Subcutaneous adipose tissue (tissue), 4 donors: Measurements from ENCODE around the gene TPM3. TPM values are rescaled to one million over a fixed set of nuclear protein-coding genes. Genes with fewer than 3 reads are reported as not detected.

Experiments
- total RNA-seq, 4 donors: library from RNA; depleted of rRNA; stranded (reverse); fragments of >200 nt; gene quantifications; one replicate each; pipeline ENCODE4 v1.1.0, GENCODE V29; 2016
- TF ChIP-seq, protein P1 (sequence below): fragments of 450-650 bp; IDR thresholded peaks from one replicate; pipeline ENCODE4 v1.5.1; 2016; ENCODE audit warnings: low read depth, mild to moderate bottlenecking, control low read depth, antibody characterized with exemption, moderate library complexity

TPM3 gene
- total RNA-seq, 4 donors from 2014 or later: 208 to 305 (median 294) TPM

DNA sequence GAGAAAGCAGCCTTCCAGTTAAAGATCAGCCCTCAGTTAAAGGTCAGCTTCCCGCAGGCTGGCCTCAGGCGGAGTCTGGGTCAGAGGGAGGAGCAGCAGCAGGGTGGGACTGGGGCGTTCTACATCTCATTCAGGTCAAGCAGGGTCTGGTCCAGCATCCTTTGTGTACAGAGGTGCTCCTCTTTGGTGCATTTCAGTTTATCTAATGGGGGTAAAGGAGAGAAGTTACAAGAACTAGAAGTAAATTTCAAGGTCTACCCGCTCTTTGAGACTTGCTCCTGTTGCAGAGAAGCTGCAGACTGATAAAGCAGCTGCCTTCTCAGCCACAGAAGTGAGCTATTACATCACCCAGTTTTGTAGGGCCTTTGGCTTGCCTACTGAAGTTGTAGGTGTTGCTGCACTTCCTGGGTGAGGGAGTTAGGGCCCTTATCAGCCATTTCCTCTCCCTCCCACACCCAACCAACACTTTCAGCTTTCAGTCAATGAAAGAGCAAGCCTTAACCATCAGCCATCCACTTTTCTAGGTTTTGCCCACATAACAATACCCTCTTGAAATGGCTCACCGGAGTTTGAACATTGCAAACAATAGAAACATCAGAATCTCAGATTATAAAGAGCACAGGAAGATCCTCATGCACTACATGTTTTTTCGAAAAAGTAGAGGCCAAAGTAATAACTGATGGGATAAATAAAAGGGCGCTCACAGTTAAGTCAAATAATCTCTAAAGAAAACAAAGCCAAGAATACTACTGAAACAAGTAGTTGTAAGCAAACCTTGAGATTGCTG lies 34.2 kb downstream of the TPM3 start:
- TF ChIP-seq, protein P1, sequence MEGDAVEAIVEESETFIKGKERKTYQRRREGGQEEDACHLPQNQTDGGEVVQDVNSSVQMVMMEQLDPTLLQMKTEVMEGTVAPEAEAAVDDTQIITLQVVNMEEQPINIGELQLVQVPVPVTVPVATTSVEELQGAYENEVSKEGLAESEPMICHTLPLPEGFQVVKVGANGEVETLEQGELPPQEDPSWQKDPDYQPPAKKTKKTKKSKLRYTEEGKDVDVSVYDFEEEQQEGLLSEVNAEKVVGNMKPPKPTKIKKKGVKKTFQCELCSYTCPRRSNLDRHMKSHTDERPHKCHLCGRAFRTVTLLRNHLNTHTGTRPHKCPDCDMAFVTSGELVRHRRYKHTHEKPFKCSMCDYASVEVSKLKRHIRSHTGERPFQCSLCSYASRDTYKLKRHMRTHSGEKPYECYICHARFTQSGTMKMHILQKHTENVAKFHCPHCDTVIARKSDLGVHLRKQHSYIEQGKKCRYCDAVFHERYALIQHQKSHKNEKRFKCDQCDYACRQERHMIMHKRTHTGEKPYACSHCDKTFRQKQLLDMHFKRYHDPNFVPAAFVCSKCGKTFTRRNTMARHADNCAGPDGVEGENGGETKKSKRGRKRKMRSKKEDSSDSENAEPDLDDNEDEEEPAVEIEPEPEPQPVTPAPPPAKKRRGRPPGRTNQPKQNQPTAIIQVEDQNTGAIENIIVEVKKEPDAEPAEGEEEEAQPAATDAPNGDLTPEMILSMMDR: no peak

DNA sequence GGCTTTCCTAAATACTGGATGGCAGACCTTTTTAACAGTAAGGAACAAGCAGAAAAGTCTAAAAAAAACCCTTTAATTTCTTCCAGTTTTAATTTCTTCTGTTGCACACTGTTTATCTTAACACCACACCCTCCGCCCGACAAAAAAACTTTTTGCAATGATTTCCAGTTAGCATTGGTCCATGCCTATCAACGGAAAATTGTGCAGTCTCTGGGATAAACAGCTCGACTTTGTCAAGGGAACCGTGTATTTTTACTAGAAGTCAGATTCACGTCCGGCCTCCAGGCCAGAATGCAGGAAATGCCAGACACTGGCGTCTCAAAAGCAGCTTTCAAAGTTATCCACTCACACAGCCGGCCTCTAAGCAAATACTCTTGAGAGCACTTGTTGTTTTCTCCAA lies 36.6 kb downstream of the TPM3 start:
- TF ChIP-seq, protein P1: no peak

DNA sequence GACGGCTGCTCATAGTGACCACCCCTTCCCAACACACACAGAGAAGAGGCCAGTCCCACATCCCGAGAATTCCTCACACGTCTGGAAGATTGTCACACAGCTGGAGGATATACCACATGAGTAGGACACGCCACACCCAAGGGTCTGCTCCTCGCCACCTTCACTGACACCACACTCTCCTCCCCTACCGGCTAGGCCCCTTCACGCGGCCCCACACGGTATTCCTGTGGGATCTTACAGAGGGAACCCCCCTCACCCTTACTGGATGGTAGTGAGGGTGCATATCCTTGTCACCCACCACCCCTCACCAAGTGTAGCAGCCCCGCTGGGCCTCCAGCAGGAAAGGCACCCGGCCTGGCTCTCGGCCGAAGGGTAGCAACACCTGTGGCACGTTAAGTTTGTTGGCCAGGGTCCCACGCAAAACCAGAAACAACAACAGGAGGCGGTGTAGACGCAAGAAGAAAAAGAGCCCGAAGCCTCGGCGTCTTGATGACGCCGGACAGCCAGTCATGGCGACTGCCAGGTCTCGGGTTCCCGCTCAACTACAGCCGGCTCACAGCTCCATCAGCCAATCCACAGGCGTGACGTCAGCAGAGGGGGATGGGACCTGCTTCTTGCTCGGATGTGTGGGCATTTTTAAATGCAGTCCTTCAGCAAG lies 37.2 kb downstream of the TPM3 start, which contains the start of gene NUP210L:
NUP210L (minus strand) TSS at position 540 of the 658 bp plus-strand sequence.
- TF ChIP-seq, protein P1: no peak

DNA sequence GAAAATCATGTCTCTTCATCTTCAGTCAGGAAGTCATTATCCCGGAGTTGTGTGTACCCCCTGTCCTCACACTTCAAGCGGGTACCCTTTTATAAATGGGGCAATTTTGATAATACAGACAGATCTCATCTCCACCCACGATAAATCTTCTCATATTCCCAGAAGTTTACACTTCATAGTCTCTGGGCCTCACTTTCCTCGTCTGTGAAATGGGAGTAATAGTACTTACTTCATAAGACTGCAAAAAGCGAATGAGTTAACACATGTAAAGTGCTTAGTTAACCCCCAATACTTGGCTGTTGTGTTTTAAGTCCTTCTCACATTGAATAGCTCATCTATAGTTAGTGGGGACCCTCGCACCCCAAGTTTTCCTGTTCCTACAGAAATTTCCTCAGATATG lies 37.8 kb downstream of the TPM3 start:
- TF ChIP-seq, protein P1: no peak

DNA sequence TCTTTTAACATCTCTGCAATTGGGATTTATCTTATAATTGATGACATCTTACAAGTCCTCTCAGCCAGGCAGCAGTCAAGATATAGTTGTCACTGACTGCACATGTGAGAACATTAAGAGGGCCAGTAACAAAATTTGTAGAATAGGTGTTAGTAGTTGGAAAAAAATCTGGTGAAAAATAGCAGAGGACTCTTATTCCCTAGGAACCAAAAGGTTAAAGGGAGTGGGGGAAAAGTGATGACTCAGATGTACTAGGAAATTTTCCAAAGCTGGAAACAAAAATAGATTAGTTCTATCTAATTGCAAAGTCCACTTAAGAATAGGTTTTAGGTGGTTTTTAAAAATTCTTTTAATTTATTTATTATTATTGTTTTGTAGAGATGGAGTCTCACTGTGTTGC lies 40.6 kb downstream of the TPM3 start:
- TF ChIP-seq, protein P1: no peak

DNA sequence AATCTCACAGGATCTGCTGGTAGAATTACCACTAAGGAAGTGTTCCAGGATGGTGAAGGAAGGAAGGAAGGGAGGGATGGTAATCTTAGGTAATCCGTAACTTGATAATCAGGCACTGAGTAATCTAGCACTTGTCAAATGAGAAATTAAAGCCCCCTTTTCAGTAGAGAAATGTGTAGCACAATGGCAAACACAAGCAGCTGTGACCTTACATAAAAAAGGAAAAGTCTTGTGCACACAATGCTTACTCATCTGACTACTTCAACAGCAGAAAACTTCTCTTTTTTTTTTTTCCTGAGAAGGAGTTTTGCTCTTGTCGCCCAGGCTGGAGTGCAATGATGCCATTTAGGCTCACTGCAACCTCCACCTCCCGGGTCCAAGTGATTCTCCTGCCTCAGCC lies 43.1 kb downstream of the TPM3 start:
- TF ChIP-seq, protein P1: no peak

DNA sequence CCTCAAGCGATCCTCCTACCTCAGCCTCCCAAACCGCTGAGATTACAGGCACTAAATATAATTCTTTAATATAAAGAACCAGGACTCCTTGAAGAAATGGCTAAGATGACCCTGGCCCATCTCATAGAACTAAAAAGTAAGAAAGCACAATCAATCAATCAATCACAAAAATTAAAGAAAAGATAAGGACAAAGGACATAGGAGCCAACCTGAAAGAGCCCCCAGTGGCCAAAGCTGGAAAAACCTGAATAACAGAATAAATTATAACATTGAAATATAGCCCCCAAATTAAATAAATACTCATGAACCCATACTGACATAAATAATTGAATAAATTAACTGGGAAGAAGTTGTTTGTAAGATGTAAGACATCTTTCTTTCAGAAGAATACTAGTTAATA lies 45.9 kb downstream of the TPM3 start:
- TF ChIP-seq, protein P1: no peak
